HCT116 (cell line): ENCODE measurements around the gene SLC25A48. TPM values are rescaled to one million over a fixed set of nuclear protein-coding genes. Genes with fewer than 3 reads are reported as not detected.

Experiments
- ATAC-seq: fragments of 200-7000 bp; cut with Tn5 transposase; 2 replicates; pipeline ENCODE4 v1.9.1; 2020; ENCODE audit warnings: mild to moderate bottlenecking, moderate library complexity
- BruUV-seq: library from RNA; stranded (reverse); fragments of 400-500 nt; replicated peaks from 2 replicates; lab custom pipeline; 2021; lab: Mats Ljungman, UMichigan
- CTCF ChIA-PET: fragments of 300-600 bp; sonication (Branson Sonifier 250); formaldehyde crosslinking; loops from one replicate; lab custom pipeline; 2021; ENCODE audit warnings: antibody characterized with exemption; lab: Charles Lee
- POLR2A ChIA-PET: fragments of 300-600, 350-600 bp; sonication (Branson Sonifier 250); formaldehyde crosslinking; loops from one replicate; lab custom pipeline; 2021; ENCODE audit warnings: antibody characterized with exemption; lab: Charles Lee
- RAD21 ChIA-PET, 2 experiments: fragments of 300-600 bp; sonication (Branson Sonifier 250); formaldehyde crosslinking; loops; one replicate each; lab custom pipeline; 2023; ENCODE audit warnings: low total read pairs in 2 of 2; ENCODE audit not compliant: uncharacterized antibody in 2 of 2, unreplicated experiment in 2 of 2, low non-redundant PET in 1 of 2; lab: Charles Lee
- DNase-seq: peaks from one replicate; pipeline ENCODE4 v3.0.0-alpha.2; 2010; ENCODE audit warnings: low read depth, low spot score
- H2AFZ ChIP-seq: fragments of 200-600 bp; shearing (Covaris generic), sonication (generic); 2 replicates; pipeline ENCODE4 v1.6.1; 2017; ENCODE audit warnings: low read depth, mixed run types, mixed read lengths, antibody characterized with exemption, low read length; ENCODE audit not compliant: poor library complexity, severe bottlenecking
- H3K27ac ChIP-seq: 2 replicates; pipeline ENCODE4 v1.5.1; 2012; ENCODE audit warnings: low read depth, low read length
- H3K27me3 ChIP-seq: fragments of 200-600 bp; sonication (generic); 2 replicates; pipeline ENCODE4 v1.6.1; 2016; ENCODE audit warnings: mixed run types, low read length, mixed read lengths; ENCODE audit not compliant: insufficient read depth
- H3K36me3 ChIP-seq, 2 experiments: fragments of 200-500 bp in 1 of 2; fragments of 200-600 bp in 1 of 2; sonication (Bioruptor generic) in 1 of 2; sonication (generic) in 1 of 2; 2 replicates each; pipeline versions ENCODE4 v1.5.1 to v1.6.1; 2014 to 2016; ENCODE audit warnings: low read length in 2 of 2, inconsistent platforms in 1 of 2, mixed read lengths in 1 of 2, mixed run types in 1 of 2; ENCODE audit not compliant: insufficient read depth in 2 of 2, control insufficient read depth in 1 of 2
- H3K4me1 ChIP-seq, 2 experiments: fragments of 200-600 bp in 1 of 2; sonication (generic) in 1 of 2; 2 replicates each; pipeline versions ENCODE4 v1.5.1 to v1.6.1; 2012 to 2017; ENCODE audit warnings: low read length in 2 of 2, inconsistent platforms in 1 of 2, mild to moderate bottlenecking in 1 of 2, mixed read lengths in 1 of 2, mixed run types in 1 of 2, moderate library complexity in 1 of 2; ENCODE audit not compliant: insufficient read depth in 2 of 2, control insufficient read depth in 1 of 2
- H3K4me2 ChIP-seq: fragments of 200-600 bp; sonication (generic); 2 replicates; pipeline ENCODE4 v1.6.1; 2017; ENCODE audit warnings: mixed run types, low read length, mixed read lengths
- H3K4me3 ChIP-seq, 2 experiments: fragments of 200-600 bp in 1 of 2; sonication (generic) in 1 of 2; replicated peaks in 1 of 2; 2 replicates each; pipeline ENCODE4 v1.5.1; 2011 to 2016; ENCODE audit warnings: low read length in 2 of 2, control low read depth in 1 of 2, low read depth in 1 of 2, mild to moderate bottlenecking in 1 of 2, mixed read lengths in 1 of 2, mixed run types in 1 of 2
- H3K79me2 ChIP-seq: fragments of 200-600 bp; sonication (generic); 2 replicates; pipeline ENCODE4 v1.6.1; 2017; ENCODE audit warnings: mild to moderate bottlenecking, mixed run types, low read length, moderate library complexity, mixed read lengths; ENCODE audit not compliant: insufficient read depth
- H3K9ac ChIP-seq: fragments of 200-600 bp; sonication (generic); 2 replicates; pipeline ENCODE4 v1.6.1; 2016; ENCODE audit warnings: low read length, mixed read lengths
- H3K9me2 ChIP-seq: fragments of 200-600 bp; sonication (generic), shearing (Covaris generic); 2 replicates; pipeline ENCODE4 v1.6.1; 2017; ENCODE audit warnings: mixed run types, mild to moderate bottlenecking, moderate library complexity; ENCODE audit not compliant: insufficient read depth
- H3K9me3 ChIP-seq, 2 experiments: fragments of 200-500 bp in 1 of 2; fragments of 200-600 bp in 1 of 2; sonication (Bioruptor generic) in 1 of 2; sonication (generic) in 1 of 2; 2 replicates each; pipeline ENCODE4 v1.6.1; 2014 to 2017; ENCODE audit warnings: low read length in 2 of 2, mixed read lengths in 2 of 2, inconsistent platforms in 1 of 2, low read depth in 1 of 2, mild to moderate bottlenecking in 1 of 2, mixed run types in 1 of 2, moderate library complexity in 1 of 2; ENCODE audit not compliant: control insufficient read depth in 1 of 2, insufficient read depth in 1 of 2
- H4K20me1 ChIP-seq: fragments of 200-600 bp; sonication (generic), shearing (Covaris generic); 2 replicates; pipeline ENCODE4 v1.6.1; 2017; ENCODE audit warnings: mixed run types, mild to moderate bottlenecking, moderate library complexity; ENCODE audit not compliant: insufficient read depth
- CEBPB ChIP-seq: IDR thresholded peaks from 2 replicates; pipeline ENCODE4 v1.6.1; 2012; ENCODE audit warnings: low read depth
- EGR1 ChIP-seq: IDR thresholded peaks from 2 replicates; pipeline ENCODE4 v1.6.1; 2012; ENCODE audit warnings: low read depth
- ELF1 ChIP-seq: IDR thresholded peaks from 2 replicates; pipeline ENCODE4 v1.6.1; 2012; ENCODE audit warnings: low read depth, borderline replicate concordance
- POLR2A ChIP-seq: IDR thresholded peaks from 2 replicates; pipeline ENCODE4 v1.7.0; 2011; ENCODE audit warnings: borderline replicate concordance; ENCODE audit not compliant: insufficient read depth, insufficient read length; ENCODE audit errors: extremely low read depth
- RAD21 ChIP-seq: IDR thresholded peaks from 2 replicates; pipeline ENCODE4 v1.6.1; 2012; ENCODE audit warnings: low read depth, mild to moderate bottlenecking
- SRF ChIP-seq: IDR thresholded peaks from 2 replicates; pipeline ENCODE4 v1.6.1; 2012; ENCODE audit warnings: low read depth
- YY1 ChIP-seq: IDR thresholded peaks from 2 replicates; pipeline ENCODE4 v1.6.1; 2011; ENCODE audit warnings: low read length, low read depth, moderate library complexity, mild to moderate bottlenecking; ENCODE audit not compliant: insufficient replicate concordance; ENCODE audit errors: extremely low read depth
- intact Hi-C: fragments of 100-400 bp; cut with micrococcal nuclease; formaldehyde crosslinking; loops from 2 replicates; pipeline ENCODE4 v1.10.0; 2022
- total RNA-seq: library from RNA; stranded (reverse); gene quantifications from one replicate; pipeline ENCODE4 v1.2.1, GENCODE V29; 2021; ENCODE audit not compliant: unreplicated experiment
- TF ChIP-seq, protein P1 (sequence below): IDR thresholded peaks from 2 replicates; pipeline ENCODE4 v1.6.1; 2011; ENCODE audit warnings: mild to moderate bottlenecking, low read length, moderate library complexity; ENCODE audit not compliant: insufficient replicate concordance; ENCODE audit errors: extremely low read depth
- TF ChIP-seq, protein P2 (sequence below), 3 experiments: fragments of 200-600 bp in 1 of 3; sonication (generic) in 1 of 3; IDR thresholded peaks in 2 of 3; conservative IDR thresholded peaks in 1 of 3; 2 replicates each; pipeline ENCODE4 v1.5.1; 2012 to 2017; ENCODE audit warnings: low read depth in 2 of 3, low read length in 2 of 3, antibody characterized with exemption in 1 of 3, borderline replicate concordance in 1 of 3, control low read depth in 1 of 3, mild to moderate bottlenecking in 1 of 3, mixed read lengths in 1 of 3, mixed run types in 1 of 3, moderate library complexity in 1 of 3; ENCODE audit not compliant: insufficient read depth in 1 of 3
- TF ChIP-seq, protein P3 (sequence below): IDR thresholded peaks from 2 replicates; pipeline ENCODE4 v1.6.1; 2012

SLC25A48 gene
- total RNA-seq, 1 experiment from 2014 or later, result 2.8 TPM

DNA sequence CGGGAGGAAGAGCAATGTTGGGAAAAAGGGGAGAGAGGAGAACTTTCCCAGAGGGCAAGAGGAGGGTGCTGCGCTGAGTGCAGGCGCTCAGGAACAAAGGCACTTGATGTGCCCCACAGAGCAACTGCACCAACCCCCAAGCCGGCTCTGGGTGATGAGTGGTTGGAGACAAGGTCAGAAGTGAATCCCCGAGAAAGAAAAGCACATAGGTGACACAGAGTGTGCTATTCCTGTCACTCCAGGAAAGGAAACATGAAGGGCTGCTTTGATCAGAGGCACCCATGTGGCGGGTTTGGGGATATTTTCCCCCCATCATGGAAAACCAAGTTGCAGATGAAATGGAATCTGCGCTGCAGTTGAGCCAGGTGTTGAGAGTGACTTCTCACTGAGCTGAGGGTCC lies 20.7 kb upstream of the SLC25A48 start:
- Histone ChIP-seq H3K9me3 (no peaks in the 10 kb centered on the region), H3K4me2 (no peak overlapping the region), H2AFZ (no peak overlapping the region), H3K27me3 (0 out of 2 replicates have a peak, but pooled peaks cover 5% of the 10 kb centered on the region), H3K9ac (no peak overlapping the region), H3K36me3 (no peaks in the 10 kb centered on the region), H3K79me2 (no peaks in the 10 kb centered on the region), H3K9me2 (no peaks in the 10 kb centered on the region), H3K4me1 (no peaks in the 10 kb centered on the region), H3K4me3 (no peak overlapping the region), H4K20me1 (no peaks in the 10 kb centered on the region), H3K27ac (no peak overlapping the region)
- TF ChIP-seq ELF1, result no peak
- TF ChIP-seq, protein P1, sequence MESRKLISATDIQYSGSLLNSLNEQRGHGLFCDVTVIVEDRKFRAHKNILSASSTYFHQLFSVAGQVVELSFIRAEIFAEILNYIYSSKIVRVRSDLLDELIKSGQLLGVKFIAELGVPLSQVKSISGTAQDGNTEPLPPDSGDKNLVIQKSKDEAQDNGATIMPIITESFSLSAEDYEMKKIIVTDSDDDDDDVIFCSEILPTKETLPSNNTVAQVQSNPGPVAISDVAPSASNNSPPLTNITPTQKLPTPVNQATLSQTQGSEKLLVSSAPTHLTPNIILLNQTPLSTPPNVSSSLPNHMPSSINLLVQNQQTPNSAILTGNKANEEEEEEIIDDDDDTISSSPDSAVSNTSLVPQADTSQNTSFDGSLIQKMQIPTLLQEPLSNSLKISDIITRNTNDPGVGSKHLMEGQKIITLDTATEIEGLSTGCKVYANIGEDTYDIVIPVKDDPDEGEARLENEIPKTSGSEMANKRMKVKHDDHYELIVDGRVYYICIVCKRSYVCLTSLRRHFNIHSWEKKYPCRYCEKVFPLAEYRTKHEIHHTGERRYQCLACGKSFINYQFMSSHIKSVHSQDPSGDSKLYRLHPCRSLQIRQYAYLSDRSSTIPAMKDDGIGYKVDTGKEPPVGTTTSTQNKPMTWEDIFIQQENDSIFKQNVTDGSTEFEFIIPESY, result no peak
- no peak for TF ChIP-seq RAD21
- no peak for TF ChIP-seq YY1
- TF ChIP-seq, protein P2, sequence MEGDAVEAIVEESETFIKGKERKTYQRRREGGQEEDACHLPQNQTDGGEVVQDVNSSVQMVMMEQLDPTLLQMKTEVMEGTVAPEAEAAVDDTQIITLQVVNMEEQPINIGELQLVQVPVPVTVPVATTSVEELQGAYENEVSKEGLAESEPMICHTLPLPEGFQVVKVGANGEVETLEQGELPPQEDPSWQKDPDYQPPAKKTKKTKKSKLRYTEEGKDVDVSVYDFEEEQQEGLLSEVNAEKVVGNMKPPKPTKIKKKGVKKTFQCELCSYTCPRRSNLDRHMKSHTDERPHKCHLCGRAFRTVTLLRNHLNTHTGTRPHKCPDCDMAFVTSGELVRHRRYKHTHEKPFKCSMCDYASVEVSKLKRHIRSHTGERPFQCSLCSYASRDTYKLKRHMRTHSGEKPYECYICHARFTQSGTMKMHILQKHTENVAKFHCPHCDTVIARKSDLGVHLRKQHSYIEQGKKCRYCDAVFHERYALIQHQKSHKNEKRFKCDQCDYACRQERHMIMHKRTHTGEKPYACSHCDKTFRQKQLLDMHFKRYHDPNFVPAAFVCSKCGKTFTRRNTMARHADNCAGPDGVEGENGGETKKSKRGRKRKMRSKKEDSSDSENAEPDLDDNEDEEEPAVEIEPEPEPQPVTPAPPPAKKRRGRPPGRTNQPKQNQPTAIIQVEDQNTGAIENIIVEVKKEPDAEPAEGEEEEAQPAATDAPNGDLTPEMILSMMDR (IDR thresholded peaks at IDR 0.05 in 2 of 3, conservative IDR thresholded peaks at IDR 0.05 in 1 of 3; ENCODE audit: borderline replicate concordance in 1 of 3, insufficient read depth in 1 of 3, low read depth in 2 of 3, low read length in 2 of 3), result no peak
- no peak for TF ChIP-seq POLR2A
- no peak for TF ChIP-seq CEBPB
- TF ChIP-seq, protein P3, sequence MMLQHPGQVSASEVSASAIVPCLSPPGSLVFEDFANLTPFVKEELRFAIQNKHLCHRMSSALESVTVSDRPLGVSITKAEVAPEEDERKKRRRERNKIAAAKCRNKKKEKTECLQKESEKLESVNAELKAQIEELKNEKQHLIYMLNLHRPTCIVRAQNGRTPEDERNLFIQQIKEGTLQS, result no peak
- TF ChIP-seq SRF, result no peak
- no peak for TF ChIP-seq EGR1
- DNase-seq (no peak), ATAC-seq (no peak)
- POLR2A ChIA-PET, result no interaction called here
- RAD21 ChIA-PET, result no interaction called here
- BruUV-seq, result no TSS peak
- CTCF ChIA-PET, result no interaction called here
- intact Hi-C loops, result no loop called here
